ENCODE measurements around the gene CDKN2B.

CDKN2B gene

DNA sequence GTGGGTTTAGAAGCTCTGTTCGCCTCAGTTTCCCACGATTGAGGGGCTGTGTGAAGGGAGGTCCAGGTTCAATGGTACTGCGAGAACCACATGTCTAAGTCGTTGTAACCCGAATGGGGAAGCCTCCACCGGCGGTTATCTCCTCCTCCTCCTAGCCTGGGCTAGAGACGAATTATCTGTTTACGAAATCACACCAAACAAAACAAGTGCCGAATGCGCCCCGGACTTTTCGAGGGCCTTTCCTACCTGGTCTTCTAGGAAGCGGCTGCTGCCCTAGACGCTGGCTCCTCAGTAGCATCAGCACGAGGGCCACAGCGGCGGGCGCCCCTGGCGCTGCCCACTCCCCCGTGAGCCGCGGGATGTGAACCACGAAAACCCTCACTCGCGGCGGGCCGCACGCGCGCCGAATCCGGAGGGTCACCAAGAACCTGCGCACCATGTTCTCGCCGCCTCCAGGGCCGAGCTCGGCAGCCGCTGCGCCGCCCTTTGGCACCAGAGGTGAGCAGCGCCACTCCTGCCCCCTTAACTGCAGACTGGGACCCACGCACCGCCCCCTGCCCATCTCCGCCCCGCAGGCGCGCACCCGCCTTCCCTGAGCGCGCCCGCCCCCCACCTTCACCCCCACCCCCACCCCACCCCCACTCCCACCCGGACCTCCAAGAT is 15.1 kb downstream of the CDKN2B start, which contains the start of gene CDKN2A:
TSS of gene CDKN2A (minus strand) at position 500 of the 663 bp plus-strand sequence.
- DNase-seq: peak; percentile 80

DNA sequence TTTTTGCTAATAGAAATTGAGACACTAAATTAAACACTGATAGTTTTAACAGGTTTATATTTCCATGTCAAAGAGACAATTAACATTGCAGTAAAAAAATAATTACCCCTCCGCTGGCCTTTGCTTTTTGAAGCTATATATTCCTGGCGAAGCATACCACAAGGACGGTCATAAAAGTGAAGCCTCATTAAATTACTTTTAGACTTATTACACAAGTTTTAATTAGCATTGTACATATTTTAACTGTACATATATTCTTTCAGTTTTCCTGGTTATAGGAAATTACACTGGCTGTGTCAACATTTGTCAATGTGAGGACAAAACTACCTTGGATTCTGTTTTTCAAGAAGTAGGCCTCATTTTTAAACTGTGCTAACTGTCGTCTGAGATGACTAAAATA is 16.1 kb downstream of the CDKN2B start:
- no peak for DNase-seq

DNA sequence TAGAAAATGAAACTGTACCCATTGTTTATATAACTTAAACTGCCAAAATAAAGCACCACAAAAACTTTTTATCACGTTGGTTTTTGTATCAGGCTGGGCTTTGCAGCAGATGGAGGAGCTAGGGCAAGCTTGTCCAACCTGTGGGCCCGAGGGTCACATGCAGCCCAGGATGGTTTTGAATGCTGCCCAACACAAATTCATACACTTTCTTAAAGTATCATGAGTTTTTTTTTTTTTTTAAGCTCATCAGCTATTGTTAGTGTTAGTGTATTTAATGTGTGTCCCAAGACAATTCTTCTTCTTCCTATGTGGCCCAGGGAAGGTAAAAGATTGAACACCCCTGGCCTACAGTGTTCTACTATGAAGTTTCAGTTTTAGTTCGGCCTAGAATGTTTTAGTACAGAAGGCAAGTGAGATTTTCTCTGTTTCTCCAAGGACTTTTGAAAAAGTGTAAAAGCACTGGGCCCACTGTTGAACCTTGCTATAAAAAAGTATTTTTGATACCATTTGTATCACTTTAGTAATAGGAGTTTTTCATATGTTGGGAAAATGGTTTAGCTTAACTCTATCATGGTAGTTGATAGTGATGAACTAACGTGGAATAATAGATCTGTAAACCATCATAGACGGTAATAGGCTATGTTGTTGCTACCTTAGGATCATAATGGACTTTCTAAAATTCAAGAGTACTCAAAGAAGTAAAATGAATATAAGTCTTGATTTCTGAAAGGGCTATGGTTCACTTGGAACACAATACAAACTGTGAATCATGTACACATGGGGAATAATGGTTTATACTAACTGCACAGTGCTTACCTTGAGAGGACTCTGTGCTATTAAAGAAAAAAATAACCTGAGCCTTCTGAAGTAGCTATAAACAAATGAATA is 17.8 kb downstream of the CDKN2B start:
- DNase-seq: no peak

DNA sequence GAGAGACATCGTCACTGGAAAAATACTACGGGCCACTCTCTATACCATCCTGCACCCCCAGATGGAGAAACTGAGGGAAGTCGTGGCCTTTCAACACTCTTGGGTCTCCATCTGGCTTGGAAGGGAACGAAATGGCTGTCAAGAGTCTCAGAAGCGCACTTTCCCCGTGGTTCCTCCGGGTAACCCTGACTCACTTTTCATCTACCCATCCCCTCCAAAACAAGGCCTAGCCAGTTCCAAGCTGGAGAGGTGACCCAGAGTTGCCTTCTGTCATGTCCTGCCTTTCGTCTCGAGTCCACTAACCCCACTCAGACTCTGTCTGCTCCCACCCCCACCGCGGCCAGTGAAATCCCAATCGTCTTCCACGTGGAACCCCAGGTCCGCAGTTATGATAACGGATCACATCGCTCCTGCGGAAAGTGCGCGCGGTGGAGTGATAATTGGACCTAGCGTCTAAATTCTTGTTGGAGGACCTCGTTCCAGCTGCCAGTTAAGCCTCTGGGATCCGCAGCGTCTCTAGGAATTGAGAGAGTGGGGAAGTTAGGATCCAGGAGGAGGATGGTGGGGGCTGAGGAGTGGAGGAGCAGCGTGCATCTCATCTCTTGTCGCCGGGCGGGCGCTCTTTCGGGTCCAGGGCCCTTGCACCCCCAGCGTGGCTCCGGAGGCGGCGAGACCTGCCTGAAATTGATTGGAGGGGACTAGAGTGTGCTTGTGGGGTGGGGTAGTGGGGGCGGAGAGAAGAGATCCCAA is 19.5 kb downstream of the CDKN2B start:
- DNase-seq: no peak

DNA sequence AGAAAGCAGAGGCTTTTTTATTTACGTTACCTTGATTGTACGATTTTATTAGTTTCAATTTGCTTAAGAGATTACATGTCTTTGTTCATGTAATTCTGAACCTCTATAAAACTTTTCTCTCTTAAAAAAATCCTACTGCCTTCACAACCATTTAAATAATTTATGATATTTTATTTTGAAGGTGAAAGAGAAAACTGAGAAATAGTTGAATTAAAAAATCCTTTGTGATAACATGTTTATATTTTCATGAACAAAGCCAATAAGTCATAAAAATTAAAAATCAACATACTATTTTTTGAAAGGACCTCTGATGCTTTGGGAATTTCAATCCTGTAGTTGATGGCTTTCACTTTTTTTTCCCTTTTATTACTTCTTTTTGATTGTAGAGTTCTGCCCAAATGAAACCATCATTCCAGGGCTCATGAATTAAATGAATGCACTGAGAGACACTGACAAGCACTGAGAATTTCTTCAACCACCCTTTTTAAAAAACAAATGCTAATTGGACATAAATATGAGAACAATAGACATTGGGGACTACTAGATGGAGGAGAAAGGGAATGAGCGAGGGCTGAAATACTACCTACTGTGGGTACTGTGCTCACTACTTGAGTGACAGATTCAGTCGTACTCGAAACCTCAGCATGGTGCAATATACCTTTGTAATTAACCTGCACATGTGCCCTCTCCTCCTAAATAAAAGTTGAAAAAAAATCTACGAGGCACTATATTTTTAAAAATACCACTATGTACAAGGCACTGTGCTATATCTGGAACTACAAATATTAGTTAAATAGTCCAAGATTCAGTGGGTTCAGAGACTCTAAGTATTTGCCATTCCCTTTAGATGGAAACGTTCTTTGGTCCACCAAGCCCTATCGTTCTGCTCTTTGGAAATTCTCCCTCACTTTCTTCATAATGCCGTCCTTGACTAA is 20.8 kb downstream of the CDKN2B start:
- DNase-seq: no peak

DNA sequence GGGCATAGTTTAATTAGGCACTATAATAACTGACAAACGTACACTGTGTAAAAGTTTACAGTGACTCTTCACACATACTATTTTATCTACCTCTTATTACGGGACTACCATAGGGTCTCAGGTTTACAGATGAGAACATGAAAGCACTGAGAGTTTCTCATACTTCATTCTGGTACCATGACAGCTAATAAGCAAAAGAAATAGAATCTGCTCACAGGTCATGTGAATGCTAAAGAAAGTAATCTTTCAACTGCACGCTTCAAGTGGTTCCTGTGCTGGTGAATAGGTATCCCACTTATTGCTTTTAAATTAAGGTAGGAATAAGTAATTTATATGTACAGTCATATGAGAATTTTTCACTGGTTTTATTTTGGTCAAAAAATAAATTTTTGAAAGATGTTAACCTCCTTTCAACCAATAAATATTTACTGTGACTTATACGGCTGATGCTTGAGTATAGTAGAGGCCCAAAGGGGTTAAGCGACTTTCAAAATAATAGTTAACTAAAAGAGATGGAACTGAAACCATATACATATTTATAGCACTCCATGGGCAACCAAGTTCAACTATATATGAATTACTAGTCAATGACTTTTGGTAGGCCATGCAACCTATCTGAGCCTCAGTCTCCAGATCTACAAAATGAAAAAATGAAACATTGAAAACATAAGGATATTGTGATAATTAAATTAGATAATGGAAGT is 23.0 kb downstream of the CDKN2B start:
- DNase-seq: no peak

DNA sequence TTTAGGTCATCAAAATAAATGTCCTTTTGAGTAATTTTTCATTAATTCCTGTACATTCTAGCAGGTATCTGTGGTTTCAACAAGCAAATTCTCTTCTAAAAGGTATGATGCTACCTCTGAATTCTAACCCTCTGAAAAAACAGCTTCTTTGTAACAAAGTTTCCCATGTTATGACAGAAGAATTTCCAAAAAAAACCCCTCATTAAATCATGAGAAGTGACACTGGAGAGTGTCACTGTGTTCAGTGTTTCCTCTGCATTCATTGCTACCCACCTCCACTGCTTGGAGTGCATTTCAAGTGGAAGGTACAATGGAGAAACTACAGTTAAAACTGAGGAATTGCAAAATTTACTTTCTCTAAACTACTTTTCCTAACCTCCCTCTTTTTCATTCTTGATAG is 25.0 kb downstream of the CDKN2B start:
- no peak for DNase-seq

DNA sequence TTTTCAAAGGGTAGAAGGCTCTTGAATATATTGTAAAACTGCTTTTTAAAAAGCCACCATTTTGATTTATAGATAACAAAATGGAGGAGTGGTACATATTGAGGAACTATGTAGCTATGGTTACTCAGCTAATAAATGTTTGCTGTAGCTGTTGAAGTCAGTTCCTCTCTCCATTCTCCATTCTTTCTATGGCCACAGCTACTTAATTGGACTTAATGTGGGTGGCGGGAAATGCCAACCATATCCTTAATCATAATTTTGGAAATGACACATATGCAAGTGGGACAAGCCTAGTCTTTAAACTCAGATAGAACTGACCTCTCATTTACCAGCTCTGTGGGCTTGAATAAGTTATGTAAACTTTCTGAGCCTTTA is 25.6 kb downstream of the CDKN2B start:
- no peak for DNase-seq

DNA sequence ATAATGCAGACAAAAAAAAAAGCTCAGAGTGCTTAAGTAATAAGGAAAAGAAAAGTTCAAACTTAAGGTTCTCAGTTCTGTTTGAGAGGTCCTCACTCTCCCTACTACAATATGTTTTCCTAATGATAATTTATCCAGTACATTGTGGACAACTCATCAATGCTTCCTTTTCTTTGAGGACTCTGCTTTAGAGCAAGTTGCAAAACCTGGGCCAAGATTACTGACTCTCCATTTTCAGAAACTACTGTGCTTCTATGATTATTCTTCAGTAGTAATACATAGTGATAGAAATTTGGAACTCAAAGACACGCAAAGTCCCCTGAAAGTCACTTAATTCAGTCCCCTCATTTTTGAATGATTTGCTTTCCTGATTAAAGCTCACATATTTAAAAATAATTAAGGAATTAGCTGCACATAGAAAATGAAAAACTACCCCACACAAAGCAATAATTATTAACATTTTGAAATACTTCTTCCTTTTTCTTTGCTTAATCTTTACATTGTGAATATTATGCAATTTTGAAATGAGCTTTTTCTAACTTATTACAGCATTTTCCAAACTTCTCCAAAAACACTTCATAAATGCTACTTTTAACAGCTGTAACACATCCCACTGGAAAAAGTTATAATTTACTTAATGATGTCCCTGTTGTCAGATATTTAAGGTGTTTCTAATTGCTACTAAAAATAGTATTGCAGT is 26.1 kb downstream of the CDKN2B start:
- no peak for DNase-seq

DNA sequence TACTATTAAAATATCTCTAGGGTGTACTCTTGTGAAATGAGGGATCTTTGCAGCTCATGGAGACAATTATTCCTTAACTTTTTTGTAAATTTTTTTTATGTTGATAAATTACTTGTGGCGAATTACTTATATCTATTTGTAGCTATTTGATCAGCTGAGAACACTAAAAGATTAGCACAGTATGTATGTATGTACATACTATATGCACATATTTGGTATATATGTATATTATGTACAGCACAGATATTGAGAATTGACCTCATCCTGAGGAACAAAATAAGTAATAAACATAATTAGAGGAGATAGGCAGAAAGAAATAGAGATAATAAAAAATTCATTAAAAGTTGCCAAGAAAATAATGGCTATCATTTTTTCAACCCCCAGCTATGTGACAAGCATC is 26.7 kb downstream of the CDKN2B start:
- no peak for DNase-seq

DNA sequence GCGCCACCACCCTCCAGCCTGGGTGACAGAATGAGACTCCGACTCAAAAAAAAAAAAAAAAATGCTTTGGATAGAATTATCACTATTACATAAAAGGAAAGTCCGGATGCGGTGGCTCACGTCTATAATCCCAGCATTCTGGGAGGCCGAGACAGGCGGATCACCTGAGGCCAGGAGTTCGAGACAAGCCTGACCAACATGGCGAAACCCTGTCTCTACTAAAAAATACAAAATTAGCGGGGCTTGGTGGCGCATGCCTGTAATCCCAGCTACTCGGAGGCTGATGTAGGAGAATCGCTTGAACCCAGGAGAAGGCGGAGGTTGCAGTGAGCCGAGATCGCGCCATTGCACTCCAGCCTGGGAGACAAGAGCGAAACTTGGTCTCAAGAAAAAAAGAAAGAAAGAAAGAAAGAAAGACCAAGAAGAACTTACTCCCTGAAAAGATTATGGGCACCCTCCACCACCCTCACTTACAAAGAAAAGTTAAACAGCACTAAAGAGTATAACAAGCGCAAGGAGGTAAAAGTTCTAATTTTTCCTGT is 32.7 kb downstream of the CDKN2B start:
- DNase-seq: no peak

DNA sequence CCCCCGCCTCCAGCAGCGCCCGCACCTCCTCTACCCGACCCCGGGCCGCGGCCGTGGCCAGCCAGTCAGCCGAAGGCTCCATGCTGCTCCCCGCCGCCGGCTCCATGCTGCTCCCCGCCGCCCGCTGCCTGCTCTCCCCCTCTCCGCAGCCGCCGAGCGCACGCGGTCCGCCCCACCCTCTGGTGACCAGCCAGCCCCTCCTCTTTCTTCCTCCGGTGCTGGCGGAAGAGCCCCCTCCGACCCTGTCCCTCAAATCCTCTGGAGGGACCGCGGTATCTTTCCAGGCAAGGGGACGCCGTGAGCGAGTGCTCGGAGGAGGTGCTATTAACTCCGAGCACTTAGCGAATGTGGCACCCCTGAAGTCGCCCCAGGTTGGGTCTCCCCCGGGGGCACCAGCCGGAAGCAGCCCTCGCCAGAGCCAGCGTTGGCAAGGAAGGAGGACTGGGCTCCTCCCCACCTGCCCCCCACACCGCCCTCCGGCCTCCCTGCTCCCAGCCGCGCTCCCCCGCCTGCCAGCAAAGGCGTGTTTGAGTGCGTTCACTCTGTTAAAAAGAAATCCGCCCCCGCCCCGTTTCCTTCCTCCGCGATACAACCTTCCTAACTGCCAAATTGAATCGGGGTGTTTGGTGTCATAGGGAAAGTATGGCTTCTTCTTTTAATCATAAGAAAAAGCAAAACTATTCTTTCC is 34.2 kb downstream of the CDKN2B start:
- DNase-seq: peak; percentile 80

DNA sequence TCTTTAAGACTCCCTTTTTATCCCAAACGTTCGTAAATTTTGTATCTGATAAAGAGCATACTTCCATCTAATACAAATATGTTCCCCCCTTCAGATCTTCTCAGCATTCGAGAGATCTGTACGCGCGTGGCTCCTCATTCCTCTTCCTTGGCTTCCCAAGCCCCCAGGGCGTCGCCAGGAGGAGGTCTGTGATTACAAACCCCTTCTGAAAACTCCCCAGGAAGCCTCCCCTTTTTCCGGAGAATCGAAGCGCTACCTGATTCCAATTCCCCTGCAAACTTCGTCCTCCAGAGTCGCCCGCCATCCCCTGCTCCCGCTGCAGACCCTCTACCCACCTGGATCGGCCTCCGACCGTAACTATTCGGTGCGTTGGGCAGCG is 34.8 kb downstream of the CDKN2B start:
- no peak for DNase-seq

DNA sequence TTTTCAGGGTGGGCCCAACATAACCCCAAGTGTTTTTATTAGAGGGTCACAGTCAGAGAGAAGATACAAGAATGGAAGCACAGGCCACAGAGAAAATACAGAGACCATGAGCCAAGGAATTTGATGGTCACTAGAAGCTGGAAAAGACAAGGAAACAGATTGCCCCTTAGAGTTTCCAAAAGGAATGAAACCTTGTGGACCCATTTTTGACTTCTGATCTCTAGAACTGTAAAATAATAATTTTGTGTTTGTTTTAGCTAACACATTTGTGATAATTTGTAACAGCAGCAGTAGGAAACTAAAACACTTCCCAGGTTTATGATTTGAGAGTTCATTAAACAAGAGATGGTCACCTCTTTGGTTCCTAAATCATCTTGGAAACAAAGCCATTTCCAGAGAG is 36.7 kb downstream of the CDKN2B start:
- DNase-seq: no peak

DNA sequence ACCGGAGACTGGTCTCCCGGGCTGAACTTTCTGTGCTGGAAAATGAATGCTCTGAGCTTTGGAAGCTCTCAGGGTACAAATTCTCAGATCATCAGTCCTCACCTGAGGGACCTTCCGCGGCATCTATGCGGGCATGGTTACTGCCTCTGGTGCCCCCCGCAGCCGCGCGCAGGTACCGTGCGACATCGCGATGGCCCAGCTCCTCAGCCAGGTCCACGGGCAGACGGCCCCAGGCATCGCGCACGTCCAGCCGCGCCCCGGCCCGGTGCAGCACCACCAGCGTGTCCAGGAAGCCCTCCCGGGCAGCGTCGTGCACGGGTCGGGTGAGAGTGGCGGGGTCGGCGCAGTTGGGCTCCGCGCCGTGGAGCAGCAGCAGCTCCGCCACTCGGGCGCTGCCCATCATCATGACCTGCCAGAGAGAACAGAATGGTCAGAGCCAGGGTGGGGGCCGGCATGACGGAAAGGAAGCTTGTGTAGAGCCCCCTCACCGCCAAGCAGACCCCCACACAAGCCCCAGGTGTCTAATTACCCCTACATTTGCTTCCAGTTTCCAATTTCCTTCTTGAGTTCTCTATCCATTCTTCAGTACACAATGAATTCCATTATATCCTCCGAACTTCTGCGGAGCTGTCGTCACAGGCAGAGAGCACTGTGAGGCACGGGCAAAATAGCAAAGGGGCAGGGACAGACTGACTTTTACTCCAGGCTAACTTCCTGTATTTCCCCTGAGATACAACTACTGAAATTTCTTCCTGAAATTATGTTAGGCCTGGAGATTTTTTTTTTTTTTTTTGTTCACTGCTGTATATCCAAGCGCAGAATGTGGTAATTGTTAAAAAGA is 38.1 kb downstream of the CDKN2B start:
- peak; percentile 66 for DNase-seq

DNA sequence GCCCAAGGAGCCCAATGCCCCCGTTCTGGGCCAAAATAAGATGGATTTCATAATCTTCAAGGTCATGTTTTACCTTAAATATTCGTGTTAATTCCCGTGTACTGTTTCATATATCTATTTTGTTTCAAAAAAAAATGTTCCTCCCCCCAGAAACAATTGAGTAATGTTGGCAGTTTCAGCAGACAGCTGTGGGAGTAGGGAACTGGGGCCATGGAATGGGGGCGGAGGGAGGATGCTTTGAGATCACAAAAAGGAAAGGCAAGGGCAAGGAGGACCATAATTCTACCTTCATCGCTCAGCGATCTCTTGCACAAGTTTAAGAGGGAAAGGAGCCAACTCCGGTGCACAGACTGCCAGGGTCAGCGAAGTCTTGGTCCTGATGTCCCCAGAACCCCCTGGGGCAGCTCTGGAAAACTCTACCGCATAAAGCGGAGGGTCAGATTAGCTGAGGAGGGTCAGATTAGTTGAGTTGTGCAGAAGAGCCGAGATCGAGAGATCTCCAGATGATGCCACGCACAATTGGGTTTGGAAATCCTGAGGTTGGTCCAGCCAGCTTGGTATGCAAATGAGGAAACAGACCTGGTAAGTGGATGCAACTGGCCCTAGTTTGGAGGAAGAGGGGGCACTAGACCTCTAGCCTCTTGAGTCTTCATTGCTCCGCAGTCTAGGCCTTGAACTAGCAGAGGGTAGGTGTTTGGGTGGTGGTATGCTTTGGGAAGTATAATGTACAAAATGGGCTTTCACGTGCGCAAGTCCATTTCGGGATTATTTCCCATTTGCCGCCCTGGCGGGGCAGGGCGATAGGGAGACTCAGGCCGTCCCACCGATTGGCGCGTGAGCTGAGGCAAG is 38.9 kb downstream of the CDKN2B start:
- DNase-seq: no peak

DNA sequence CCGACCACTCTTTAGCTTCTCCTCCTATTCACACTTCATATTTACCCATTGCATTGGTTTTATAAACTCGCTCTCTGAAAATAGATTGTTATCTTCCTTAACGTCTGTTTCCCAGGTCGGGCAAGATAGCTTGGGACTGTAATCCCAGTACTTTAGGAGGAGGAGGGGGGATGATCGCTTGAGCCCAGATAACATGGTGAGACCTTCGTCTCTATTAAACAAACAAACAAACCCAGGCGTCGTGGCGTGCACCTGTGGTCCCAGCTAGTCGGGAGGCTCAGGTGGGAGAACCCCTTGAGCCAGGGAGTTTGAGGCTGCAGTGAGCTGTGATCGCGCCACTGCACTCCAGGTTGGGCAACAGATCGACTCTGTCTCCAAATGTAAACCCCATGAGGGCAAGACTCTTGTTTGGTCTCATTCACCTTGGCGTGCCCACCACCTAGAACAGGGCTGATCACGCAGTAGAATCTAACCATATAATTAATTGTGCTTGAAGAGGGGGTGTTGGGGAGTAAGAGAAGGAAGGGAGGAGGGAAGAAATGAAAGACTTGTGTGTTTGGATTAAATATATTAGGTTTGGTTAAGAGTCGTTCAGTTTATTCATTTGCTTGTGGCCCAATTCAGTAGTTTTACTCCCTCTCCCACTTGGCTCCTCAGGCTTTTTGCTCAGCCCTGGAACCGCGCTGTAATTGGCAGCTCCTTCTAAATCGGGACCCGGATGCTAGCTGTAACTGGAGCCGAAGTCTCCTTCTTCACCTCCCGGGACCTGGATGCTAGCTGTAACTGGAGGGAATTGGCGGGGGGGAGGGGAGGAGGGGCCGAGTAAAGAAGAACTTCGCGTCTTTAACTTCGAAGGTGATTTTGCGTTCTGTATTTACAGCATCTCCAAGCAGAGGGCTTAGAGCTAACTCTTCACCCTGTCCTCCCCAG is 39.8 kb downstream of the CDKN2B start:
- peak; percentile 77 for DNase-seq

All from islet precursor cell (in vitro differentiated cells).